Endothelial cell (in vitro differentiated cells): Measurements from ENCODE around the gene IL19. TPM values are rescaled to one million over a fixed set of nuclear protein-coding genes. Genes with fewer than 3 reads are reported as not detected.

ENCODE experiments used
- DNase-seq: peaks from one replicate; pipeline ENCODE4 v3.0.0; 2021; ENCODE audit warnings: low spot score
- H3K27ac Mint-ChIP-seq: one replicate; pipeline ENCODE4 v1.8.0; 2021; ENCODE audit warnings: mixed read lengths, inconsistent platforms; ENCODE audit not compliant: unreplicated experiment
- H3K27me3 Mint-ChIP-seq: one replicate; pipeline ENCODE4 v1.8.0; 2021; ENCODE audit warnings: mild to moderate bottlenecking, moderate library complexity, mixed read lengths, inconsistent platforms; ENCODE audit not compliant: unreplicated experiment
- H3K36me3 Mint-ChIP-seq: one replicate; pipeline ENCODE4 v1.8.0; 2021; ENCODE audit warnings: mild to moderate bottlenecking, low read depth, mixed read lengths, inconsistent platforms; ENCODE audit not compliant: unreplicated experiment
- H3K4me1 Mint-ChIP-seq: one replicate; pipeline ENCODE4 v1.8.0; 2021; ENCODE audit warnings: mild to moderate bottlenecking, mixed read lengths, inconsistent platforms; ENCODE audit not compliant: unreplicated experiment
- H3K4me3 Mint-ChIP-seq: one replicate; pipeline ENCODE4 v1.8.0; 2021; ENCODE audit warnings: mild to moderate bottlenecking, mixed read lengths, inconsistent platforms; ENCODE audit not compliant: unreplicated experiment
- H3K9me3 Mint-ChIP-seq: one replicate; pipeline ENCODE4 v1.8.0; 2021; ENCODE audit warnings: mixed read lengths, inconsistent platforms; ENCODE audit not compliant: unreplicated experiment
- total RNA-seq: library from RNA; stranded (reverse); fragmentation: NEBNext Ultra II Directional; extraction: Animal tissue kit (Norgen Biotek cat#: 25700); gene quantifications from one replicate; pipeline ENCODE4 v1.2.1, GENCODE V29; 2021; ENCODE audit not compliant: unreplicated experiment
- TF ChIP-seq, protein P1 (sequence below): fragments of 200-600 bp; sonication (generic); IDR thresholded peaks from one replicate; pipeline ENCODE4 v1.5.0; 2021; ENCODE audit warnings: antibody characterized with exemption; ENCODE audit not compliant: unreplicated experiment

Gene IL19
- total RNA-seq, 1 donor from 2014 or later: not detected

DNA sequence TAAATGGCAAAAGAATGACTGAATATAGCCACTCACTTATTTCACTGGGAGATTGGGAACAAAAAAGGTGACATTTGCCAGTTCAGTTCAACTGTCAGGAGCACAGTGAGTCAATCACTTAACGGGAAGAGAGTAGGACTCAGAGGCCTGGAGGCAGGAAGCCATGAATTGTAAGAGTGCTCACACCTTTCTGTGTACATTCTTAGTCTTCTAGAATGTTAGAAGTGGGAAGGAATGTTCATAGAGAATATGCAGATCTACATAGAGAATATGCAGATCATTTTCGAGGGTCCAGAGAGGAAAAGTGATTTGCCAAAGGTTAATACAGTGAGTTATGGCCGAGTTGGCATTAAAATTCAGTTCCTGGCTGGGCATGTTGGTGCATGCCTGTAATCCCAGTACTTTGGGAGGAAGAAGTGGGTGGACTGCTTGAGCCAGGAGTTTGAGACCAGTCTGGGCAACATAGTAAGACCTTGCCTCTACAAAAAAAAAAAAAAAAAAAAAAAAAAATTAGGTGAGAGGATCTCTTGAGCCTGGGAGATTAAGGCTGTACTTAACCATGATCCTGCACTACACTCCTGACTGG, 103.1 kb downstream of the IL19 start:
- TF ChIP-seq, protein P1, sequence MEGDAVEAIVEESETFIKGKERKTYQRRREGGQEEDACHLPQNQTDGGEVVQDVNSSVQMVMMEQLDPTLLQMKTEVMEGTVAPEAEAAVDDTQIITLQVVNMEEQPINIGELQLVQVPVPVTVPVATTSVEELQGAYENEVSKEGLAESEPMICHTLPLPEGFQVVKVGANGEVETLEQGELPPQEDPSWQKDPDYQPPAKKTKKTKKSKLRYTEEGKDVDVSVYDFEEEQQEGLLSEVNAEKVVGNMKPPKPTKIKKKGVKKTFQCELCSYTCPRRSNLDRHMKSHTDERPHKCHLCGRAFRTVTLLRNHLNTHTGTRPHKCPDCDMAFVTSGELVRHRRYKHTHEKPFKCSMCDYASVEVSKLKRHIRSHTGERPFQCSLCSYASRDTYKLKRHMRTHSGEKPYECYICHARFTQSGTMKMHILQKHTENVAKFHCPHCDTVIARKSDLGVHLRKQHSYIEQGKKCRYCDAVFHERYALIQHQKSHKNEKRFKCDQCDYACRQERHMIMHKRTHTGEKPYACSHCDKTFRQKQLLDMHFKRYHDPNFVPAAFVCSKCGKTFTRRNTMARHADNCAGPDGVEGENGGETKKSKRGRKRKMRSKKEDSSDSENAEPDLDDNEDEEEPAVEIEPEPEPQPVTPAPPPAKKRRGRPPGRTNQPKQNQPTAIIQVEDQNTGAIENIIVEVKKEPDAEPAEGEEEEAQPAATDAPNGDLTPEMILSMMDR: no peak
- Mint-ChIP-seq H3K36me3 (peaks cover 6% of the 10 kb centered on the region), H3K4me3 (no peak overlapping the region), H3K27ac (no peak overlapping the region), H3K4me1 (no peaks in the 10 kb centered on the region), H3K27me3 (no peaks in the 10 kb centered on the region), H3K9me3 (peaks cover 4% of the 10 kb centered on the region)
- DNase-seq: no peak

DNA sequence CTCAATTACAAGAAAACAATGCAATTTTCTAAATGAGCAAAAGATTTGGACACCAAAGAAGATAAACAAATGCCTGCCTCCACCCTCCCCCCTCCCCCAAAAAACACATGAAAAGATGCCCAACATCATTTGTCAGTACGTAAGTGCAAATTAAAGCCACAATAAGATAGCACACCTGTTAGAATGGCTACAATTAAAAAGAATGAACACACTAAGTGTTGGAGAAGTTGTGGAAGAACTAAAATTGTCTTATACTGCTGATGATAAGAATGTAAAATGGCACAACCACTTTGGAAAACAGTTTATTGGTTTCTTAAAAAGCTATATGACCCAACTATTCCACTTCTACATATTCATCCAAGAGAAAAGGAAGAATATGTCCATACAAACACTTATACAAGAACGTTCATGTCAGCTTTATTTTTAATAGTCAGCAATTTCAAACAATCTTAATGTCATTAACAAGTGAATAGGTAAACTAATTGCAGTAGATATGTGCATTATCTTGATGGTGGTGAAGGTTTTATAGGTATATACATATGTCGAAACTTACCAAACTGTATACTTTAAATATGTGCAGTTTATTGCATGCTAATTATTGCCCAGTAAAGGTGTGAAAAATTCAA, 105.3 kb downstream of the IL19 start:
- Mint-ChIP-seq H3K4me1 (no peaks in the 10 kb centered on the region), H3K27me3 (no peaks in the 10 kb centered on the region), H3K36me3 (peaks cover 6% of the 10 kb centered on the region), H3K9me3 (peaks cover 4% of the 10 kb centered on the region), H3K27ac (no peak overlapping the region), H3K4me3 (no peak overlapping the region)
- DNase-seq: no peak
- TF ChIP-seq, protein P1: no peak

DNA sequence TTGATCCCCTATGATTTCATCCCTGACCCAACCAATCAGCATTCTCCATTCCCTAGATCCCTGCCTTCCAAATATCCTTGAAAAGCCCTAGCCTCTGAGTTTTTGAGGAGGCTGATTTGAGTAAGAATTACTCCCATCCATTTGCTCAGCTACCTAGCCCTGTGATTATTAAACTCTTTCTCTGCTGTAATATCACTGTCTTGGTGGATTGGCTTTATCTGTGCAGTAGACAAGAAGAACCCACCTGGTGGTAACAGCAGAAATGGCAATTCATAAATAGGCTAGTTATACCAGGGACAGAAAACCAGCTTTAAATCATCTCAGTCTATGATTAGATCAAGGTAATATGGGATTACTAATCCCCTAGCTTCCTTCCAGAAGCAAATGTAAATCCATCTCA, 107.9 kb downstream of the IL19 start:
- Mint-ChIP-seq H3K36me3 (peaks cover 3% of the 10 kb centered on the region), H3K27me3 (no peaks in the 10 kb centered on the region), H3K4me3 (no peak overlapping the region), H3K4me1 (no peaks in the 10 kb centered on the region), H3K9me3 (peaks cover 4% of the 10 kb centered on the region), H3K27ac (no peak overlapping the region)
- no peak for DNase-seq
- TF ChIP-seq, protein P1: peak; percentile 29

DNA sequence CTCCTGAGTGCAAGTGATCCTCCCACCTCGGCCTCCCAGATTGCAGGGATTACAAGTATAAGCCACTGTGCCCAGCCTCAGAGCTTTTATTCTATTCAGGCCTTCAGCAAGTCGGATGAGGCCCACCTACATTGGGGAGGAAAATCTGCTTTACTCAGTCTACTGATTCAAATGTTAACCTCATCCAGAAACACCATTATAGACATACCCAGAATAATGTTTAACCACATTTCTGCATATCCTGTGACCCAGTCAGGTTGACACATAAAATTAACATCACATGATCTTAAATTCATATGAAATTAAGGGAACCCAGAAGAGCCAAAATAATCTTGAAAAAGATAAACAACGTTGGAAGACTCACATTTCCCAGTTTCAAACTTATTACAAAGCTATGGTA, 109.7 kb downstream of the IL19 start:
- no peak for DNase-seq
- Mint-ChIP-seq H3K9me3 (peaks cover 4% of the 10 kb centered on the region), H3K4me1 (no peaks in the 10 kb centered on the region), H3K36me3 (peaks cover 3% of the 10 kb centered on the region), H3K4me3 (no peak overlapping the region), H3K27ac (no peak overlapping the region), H3K27me3 (no peaks in the 10 kb centered on the region)
- TF ChIP-seq, protein P1: no peak

DNA sequence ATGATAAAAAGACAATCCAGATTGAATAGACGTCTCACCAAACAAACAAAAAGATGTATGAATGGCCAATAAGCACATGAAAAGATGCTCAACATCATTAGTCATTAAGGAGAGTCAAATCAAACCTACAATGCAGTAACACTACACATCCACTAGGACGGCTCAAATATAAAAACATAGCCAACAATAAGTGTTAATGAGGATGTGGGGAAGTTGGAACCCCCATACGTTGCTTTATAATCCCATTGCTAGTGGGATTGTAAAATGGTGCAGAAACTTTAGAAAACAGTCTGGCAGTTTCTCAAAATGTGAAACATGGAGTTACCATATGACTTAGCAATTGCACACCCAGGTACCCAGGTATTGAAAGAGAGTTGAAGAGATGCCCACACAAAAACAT, 112.0 kb downstream of the IL19 start:
- TF ChIP-seq, protein P1: peak; percentile 52
- Mint-ChIP-seq H3K4me1 (no peaks in the 10 kb centered on the region), H3K4me3 (no peak overlapping the region), H3K27me3 (no peaks in the 10 kb centered on the region), H3K27ac (no peak overlapping the region), H3K36me3 (peaks cover under 1% of the 10 kb centered on the region), H3K9me3 (no peaks in the 10 kb centered on the region)
- no peak for DNase-seq
